Tibial nerve (tissue), 4 donors: ENCODE data around the gene IRF4. TPM values are rescaled to one million over a fixed set of nuclear protein-coding genes. Genes with fewer than 3 reads are reported as not detected.
A peak's percentile ranks its signal among the peaks of the same experiment; 100 is the strongest.

Source experiments
- DNase-seq, 2 donors: peaks; one replicate each; pipeline ENCODE4 v3.0.0-alpha.2; 2019; ENCODE audit warnings: low spot score in 2 of 2
- H3K27ac ChIP-seq, 4 donors: fragments of 200-600 bp; sonication (generic) in 3 of 4; one replicate each; pipeline ENCODE4 v1.5.1; 2017 to 2019; ENCODE audit warnings: mild to moderate bottlenecking in 1 of 4
- H3K27me3 ChIP-seq, 2 donors: fragments of 200-600 bp; sonication (generic) in 1 of 2; one replicate each; pipeline versions ENCODE4 v1.5.1 to v1.6.0; 2017 to 2019
- H3K36me3 ChIP-seq, 3 donors: fragments of 200-600 bp; sonication (generic); one replicate each; pipeline ENCODE4 v1.5.1; 2018 to 2019
- H3K4me1 ChIP-seq, 4 donors: fragments of 200-600 bp; sonication (generic) in 3 of 4; one replicate each; pipeline ENCODE4 v1.5.1; 2017 to 2019
- H3K4me3 ChIP-seq, 4 donors: fragments of 200-600 bp; sonication (generic) in 3 of 4; one replicate each; pipeline ENCODE4 v1.5.1; 2017 to 2019; ENCODE audit warnings: mild to moderate bottlenecking in 1 of 4, moderate library complexity in 1 of 4
- H3K9me3 ChIP-seq, 4 donors: fragments of 200-600 bp; sonication (generic) in 3 of 4; one replicate each; pipeline ENCODE4 v1.5.1; 2017 to 2019
- CTCF ChIP-seq, 5 experiments: fragments of 200-600 bp in 3 of 5; fragments of 450-650 bp in 2 of 5; sonication (generic) in 3 of 5; IDR thresholded peaks; one replicate each; pipeline ENCODE4 v1.5.1; 2016 to 2019; ENCODE audit warnings: antibody characterized with exemption in 5 of 5, mild to moderate bottlenecking in 3 of 5, moderate library complexity in 2 of 5
- EP300 ChIP-seq, 2 donors: sonication (generic); formaldehyde crosslinking; IDR thresholded peaks; one replicate each; pipeline ENCODE4 v1.6.1; 2017; ENCODE audit warnings: antibody characterized with exemption in 2 of 2, mild to moderate bottlenecking in 1 of 2
- POLR2A ChIP-seq, 2 donors: fragments of 450-650 bp; IDR thresholded peaks; one replicate each; pipeline ENCODE4 v1.6.1; 2017; ENCODE audit warnings: antibody characterized with exemption in 2 of 2, mild to moderate bottlenecking in 2 of 2, moderate library complexity in 2 of 2
- WGBS, 2 donors: methylation state at CpG; one replicate each; pipeline ENCODE4 v1.1.5; 2018; 5-methylcytosine and 5-hydroxymethylcytosine counted together
- total RNA-seq, 4 donors: library from RNA; depleted of rRNA; stranded (reverse); fragments of >200 nt; gene quantifications; one replicate each; pipeline ENCODE4 v1.1.0, GENCODE V29; 2016

IRF4 gene
- total RNA-seq, 4 donors from 2014 or later = 0.22 to 6.9 (median 2.3) TPM

GRCh38 chr6:431986-432385 lies 40.4 kb downstream of the IRF4 start:
- TF ChIP-seq EP300 (IDR thresholded peaks at IDR 0.05) (no peak), POLR2A (IDR thresholded peaks at IDR 0.05) (no peak), CTCF (IDR thresholded peaks at IDR 0.05) (no peak)

DNA sequence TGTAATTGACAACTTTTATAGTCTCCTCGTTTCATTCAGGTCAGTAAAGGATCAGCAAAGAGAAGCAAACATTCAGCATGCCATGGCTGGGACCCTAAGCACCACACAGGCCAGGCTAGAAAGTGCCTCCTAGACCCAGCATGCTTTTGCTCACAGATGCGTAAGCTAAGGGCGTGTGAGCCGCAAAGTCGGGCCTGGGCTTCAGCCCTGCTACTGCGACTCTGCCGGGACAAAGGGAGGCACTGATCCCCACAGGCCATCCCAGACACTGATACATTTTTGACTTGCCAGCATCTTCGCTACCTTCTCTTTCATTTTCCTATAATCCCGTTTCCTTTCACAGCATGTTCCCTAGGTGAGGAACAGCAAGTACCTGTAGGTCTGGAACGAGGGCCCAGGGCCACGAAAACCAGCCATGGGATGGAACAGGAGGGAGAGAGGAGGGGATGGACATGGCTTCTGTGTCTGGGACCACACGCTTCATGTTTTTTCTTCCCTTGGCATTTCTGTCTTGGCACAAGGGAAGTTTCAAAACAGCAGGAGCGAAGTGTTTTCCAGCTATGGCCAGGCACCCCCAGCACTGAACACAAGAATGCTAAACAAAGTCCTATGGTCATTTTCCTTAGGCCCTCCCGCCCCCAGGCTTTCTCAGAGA lies 42.6 kb downstream of the IRF4 start:
- Histone ChIP-seq H3K4me3 (no peak overlapping the region), H3K27me3 (no peaks in the 10 kb centered on the region), H3K4me1 (no peaks in the 10 kb centered on the region), H3K36me3 (no peaks in the 10 kb centered on the region), H3K27ac (no peak overlapping the region), H3K9me3 (no peaks in the 10 kb centered on the region)
- TF ChIP-seq POLR2A (IDR thresholded peaks at IDR 0.05) (no peak), EP300 (IDR thresholded peaks at IDR 0.05) (no peak), CTCF (IDR thresholded peaks at IDR 0.05) (no peak)
- DNase-seq = no peak
- WGBS, 2 donors = 79 to 88% methylated on average over 14 of the region's 14 CpGs

More at GRCh38 chr6:431986-432385, 40.4 kb downstream of the IRF4 start:
- WGBS, 2 donors = 72 to 80% methylated on average over 6 of the region's 6 CpGs
- no peaks in the 10 kb centered on the region for H3K27me3 ChIP-seq
- no peak for DNase-seq
- no peak overlapping the region for H3K4me3 ChIP-seq
- no peak overlapping the region for H3K27ac ChIP-seq
- no peaks in the 10 kb centered on the region for H3K36me3 ChIP-seq
- H3K9me3 ChIP-seq = no peaks in the 10 kb centered on the region
- H3K4me1 ChIP-seq = no peaks in the 10 kb centered on the region

GRCh38 chr6:435441-436307 lies 44.1 kb downstream of the IRF4 start:
- no peak for DNase-seq
- no peaks in the 10 kb centered on the region for H3K27me3 ChIP-seq
- H3K27ac ChIP-seq = no peak overlapping the region
- H3K4me3 ChIP-seq = no peak overlapping the region
- whole genome bisulfite sequencing, 2 donors = 97 to 98% methylated on average over 38 to 50 of the region's 50 CpGs
- no peak for TF ChIP-seq POLR2A (IDR thresholded peaks at IDR 0.05)
- no peaks in the 10 kb centered on the region for H3K36me3 ChIP-seq
- H3K4me1 ChIP-seq = no peaks in the 10 kb centered on the region
- no peaks in the 10 kb centered on the region for H3K9me3 ChIP-seq

DNA sequence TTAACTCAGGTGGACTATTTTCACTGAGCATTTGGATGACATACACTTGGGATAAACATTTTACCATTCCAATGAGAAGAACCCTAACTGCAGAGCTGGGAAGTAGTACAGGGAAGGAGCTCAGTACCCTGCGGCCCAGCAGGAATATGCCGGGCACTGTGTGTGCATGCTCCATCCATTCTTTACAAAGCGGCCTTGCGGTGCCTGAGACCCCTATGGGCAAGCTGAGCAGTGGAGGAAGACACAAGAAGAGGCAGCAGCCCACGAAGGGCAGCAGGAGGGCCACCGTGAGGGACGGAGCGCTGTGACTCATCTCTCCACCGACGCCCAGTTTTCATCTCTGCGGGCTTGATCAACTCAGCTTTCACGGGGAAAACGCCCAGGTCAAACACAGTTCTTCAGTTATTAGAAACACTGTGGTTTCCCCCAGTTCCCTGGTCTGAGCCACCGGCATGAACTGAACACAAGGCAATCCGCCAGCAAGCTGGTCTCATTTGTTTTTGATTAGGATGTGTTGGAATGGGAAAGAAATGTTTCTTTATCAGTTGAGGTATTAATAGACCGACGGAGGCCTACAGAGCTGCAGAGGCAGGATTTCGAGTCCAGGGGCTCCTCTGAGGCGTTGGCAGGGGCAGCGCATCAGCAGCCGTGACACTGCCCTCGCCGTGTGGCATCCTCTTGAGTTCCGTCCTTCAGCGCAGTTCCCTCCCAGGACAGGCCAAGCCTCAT lies 44.9 kb downstream of the IRF4 start:
- Histone ChIP-seq H3K4me1 (no peaks in the 10 kb centered on the region), H3K27ac (peak overlapping the region in 1 of 4 donors; percentile 18), H3K27me3 (no peaks in the 10 kb centered on the region), H3K4me3 (no peak overlapping the region), H3K36me3 (no peaks in the 10 kb centered on the region), H3K9me3 (no peaks in the 10 kb centered on the region)
- TF ChIP-seq POLR2A (IDR thresholded peaks at IDR 0.05) = no peak
- no peak for TF ChIP-seq CTCF (IDR thresholded peaks at IDR 0.05)
- no peak for TF ChIP-seq EP300 (IDR thresholded peaks at IDR 0.05)
- WGBS, 2 donors = 80 to 85% methylated on average over 25 of the region's 25 CpGs
- peak in 1 of 2 donors; percentile 76 for DNase-seq

DNA sequence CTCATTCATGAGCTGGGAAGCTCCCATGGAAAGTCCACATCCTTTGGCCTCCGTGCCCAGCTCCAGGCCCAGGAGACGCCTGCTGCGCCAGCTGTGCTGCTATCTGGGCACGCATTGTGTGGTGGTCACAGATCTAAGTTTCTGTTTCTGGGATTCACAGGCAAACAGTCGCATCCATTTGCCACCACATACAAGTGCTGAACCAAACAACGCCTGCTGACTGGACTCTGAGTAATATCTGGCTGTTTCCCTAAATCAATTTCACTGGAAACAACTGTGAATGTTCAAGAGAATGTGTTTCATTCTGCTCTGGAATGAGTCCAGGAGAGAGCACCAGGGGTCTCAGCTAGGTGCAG lies 45.5 kb downstream of the IRF4 start:
- H3K36me3 ChIP-seq = no peaks in the 10 kb centered on the region
- no peaks in the 10 kb centered on the region for H3K4me1 ChIP-seq
- WGBS, 2 donors = 87 to 95% methylated on average over 5 to 6 of the region's 6 CpGs
- peak overlapping the region in 1 of 4 donors; percentile 18 for H3K27ac ChIP-seq
- H3K27me3 ChIP-seq = no peaks in the 10 kb centered on the region
- no peak overlapping the region for H3K4me3 ChIP-seq
- no peaks in the 10 kb centered on the region for H3K9me3 ChIP-seq
- no peak for DNase-seq
- TF ChIP-seq EP300 (IDR thresholded peaks at IDR 0.05) (no peak), POLR2A (IDR thresholded peaks at IDR 0.05) (no peak), CTCF (IDR thresholded peaks at IDR 0.05) (no peak)
